NCI-H69 (cell line): ENCODE measurements around the gene ZNF506.
"Not testable (repeated sequence)": the region's sequence is repeated elsewhere in the genome, so short reads cannot be mapped to it uniquely, and the experiment has no call there.

ENCODE experiments used
- DNase-seq: peaks from one replicate; lab custom pipeline; 2025; lab: John Stamatoyannopoulos, UW

ZNF506 gene

DNA sequence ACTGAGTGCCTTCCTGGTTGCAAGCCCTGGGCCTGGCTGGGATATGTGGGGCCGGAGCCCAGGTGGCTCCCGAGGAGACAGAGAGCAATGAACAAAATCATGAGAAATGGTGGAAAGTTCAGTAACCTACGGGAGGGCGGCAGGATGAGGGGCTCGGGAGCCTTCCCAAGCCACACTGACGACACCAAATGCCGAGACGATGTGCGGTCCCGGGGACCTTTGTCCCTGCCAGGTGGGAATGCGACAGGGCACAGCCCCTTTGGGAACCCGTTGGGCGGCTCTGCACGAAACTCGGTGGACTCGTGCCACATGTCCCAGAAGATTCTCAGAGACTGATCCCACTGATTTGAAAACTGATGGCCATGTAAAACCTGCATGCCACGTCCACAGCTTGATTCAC is 76.9 kb downstream of the ZNF506 start:
- DNase-seq, result no peak

DNA sequence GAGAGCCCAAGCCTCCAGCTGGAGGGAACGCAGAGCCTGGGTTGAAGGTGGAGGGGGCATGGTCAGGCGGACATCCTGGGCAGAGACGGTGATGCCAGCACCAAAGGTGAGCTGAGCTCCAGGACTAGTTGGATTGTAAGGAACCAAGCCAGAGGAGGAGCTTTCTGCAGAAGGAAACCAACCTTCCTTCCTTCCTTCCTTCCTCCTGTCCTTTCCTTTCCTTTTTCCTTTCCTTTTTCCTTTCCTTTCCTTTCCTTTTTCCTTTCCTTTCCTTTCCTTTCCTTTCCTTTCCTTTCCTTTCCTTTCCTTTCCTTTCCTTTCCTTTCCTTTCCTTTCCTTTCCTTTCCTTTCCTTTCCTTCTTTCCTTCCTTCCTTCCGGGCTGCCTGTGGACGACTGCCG is 77.6 kb downstream of the ZNF506 start:
- DNase-seq, result not testable (repeated sequence)

DNA sequence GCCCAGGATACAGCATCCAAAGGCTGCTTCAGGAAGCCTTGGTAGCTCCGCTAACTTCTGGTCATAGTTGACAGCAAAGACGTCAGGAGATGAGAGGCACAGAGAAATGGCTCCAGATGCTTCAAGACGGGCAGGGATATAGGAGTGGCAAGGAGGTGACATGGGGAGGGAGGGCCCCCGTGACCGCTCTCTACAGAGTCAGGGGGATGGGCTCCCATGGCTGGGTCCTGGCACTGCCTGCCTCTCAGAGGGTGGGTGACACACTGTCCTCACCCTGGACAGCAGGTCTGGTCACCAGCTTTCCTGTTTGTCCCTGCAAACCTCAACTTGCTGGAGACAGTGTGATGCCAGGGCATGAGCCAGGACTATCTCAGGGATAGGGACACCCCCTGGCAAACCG is 78.4 kb downstream of the ZNF506 start:
- no peak for DNase-seq

DNA sequence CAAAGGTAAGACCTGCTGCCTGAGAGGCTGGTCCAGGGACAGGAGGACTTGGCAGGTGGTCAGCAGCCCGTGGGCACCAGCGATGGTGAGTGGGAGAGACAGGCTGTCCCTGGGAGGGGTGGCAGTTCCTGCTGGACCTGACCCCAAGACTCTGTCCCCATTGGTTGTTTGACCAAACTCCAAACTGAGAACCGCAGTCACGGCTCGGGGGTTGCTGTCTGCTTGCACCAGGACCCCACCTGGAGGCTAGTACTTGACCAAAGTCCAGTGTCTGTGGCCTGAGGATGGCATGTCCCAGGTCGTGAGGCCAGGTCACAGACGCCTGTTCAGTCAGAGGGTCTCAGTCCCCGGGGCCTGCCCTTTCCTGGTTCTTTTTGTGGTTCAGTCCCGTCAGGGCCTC is 78.8 kb downstream of the ZNF506 start:
- DNase-seq, result no peak
